Activated T-cell treated with anti-CD3 and anti-CD28 coated beads, Interleukin-2, amount 50 U/mL, for 24 hours (primary cell): ENCODE measurements around the gene MYLK2.

Experiments used
- DNase-seq: peaks from one replicate; pipeline ENCODE4 v3.0.0-alpha.2; 2020
- H3K27ac Mint-ChIP-seq: 2 replicates; pipeline ENCODE4 v1.8.0; 2020; ENCODE audit warnings: mild to moderate bottlenecking, mixed read lengths
- H3K27me3 Mint-ChIP-seq: 2 replicates; pipeline ENCODE4 v1.8.0; 2020; ENCODE audit warnings: mixed read lengths
- H3K36me3 Mint-ChIP-seq: 2 replicates; pipeline ENCODE4 v1.8.0; 2020; ENCODE audit warnings: low read depth, mixed read lengths
- H3K4me1 Mint-ChIP-seq: 2 replicates; pipeline ENCODE4 v1.8.0; 2020; ENCODE audit warnings: low read depth, mixed read lengths
- H3K4me3 Mint-ChIP-seq: 2 replicates; pipeline ENCODE4 v1.8.0; 2020; ENCODE audit warnings: mild to moderate bottlenecking, moderate library complexity, mixed read lengths
- H3K9me3 Mint-ChIP-seq: 2 replicates; pipeline ENCODE4 v1.8.0; 2020; ENCODE audit warnings: mixed read lengths

The MYLK2 gene

DNA sequence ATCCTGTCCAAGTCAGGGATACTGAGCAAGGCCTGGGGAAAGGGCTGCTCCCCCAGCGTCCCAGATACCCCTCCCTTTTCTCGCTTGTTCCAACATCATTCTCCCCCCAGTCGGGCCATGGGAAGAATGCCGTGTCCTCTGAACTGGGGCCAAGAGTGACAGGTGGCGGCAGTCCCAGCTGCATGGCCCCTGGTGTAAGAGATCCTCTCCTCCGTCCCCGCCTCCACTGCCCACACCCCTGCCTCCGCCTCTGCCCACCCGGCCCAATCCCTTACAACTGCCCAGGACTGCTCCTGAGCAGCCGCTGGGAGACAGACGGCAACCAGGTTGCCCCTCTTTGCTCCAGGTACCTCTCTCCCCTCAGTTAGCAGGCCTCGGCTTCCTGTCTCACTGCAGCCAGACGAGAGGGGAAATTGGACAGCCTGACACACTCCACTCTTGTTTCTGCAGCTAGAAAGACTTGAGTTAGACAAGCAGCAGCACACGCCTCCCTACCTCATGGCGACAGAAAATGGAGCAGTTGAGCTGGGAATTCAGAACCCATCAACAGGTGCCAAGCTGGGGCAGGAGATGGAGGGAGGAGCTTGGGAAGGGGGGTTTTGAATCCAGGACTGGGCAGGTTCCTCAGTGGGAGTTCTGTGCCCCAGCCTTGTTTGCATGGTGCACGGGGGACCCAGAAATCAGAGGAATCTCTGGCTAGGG lies at the start of gene MYLK2:
Gene MYLK2 (plus strand): TSS at position 274 of the 702 bp plus-strand sequence. CDS start 225 bp downstream, at position 499.
- no peak within 1 kb of the TSS for H3K27ac Mint-ChIP-seq
- no peaks in the 10 kb centered on the region for H3K27me3 Mint-ChIP-seq
- H3K36me3 Mint-ChIP-seq = no peaks in the 10 kb centered on the region
- no peaks in the 10 kb centered on the region for H3K9me3 Mint-ChIP-seq
- DNase-seq = no peak
- peaks cover 2% of the 10 kb centered on the region for H3K4me1 Mint-ChIP-seq
- H3K4me3 Mint-ChIP-seq = no peak within 1 kb of the TSS

GRCh38 chr20:31769681-31770080 lies 49.5 kb upstream of the MYLK2 start:
- Mint-ChIP-seq H3K4me1 (peaks cover 10% of the 10 kb centered on the region), H3K9me3 (no peaks in the 10 kb centered on the region), H3K27me3 (no peaks in the 10 kb centered on the region), H3K27ac (no peak overlapping the region), H3K36me3 (peaks cover 85% of the 10 kb centered on the region), H3K4me3 (no peak overlapping the region)
- DNase-seq = no peak

GRCh38 chr20:31770243-31770642 lies 48.9 kb upstream of the MYLK2 start:
- peaks cover 85% of the 10 kb centered on the region for H3K36me3 Mint-ChIP-seq
- DNase-seq = no peak
- H3K27ac Mint-ChIP-seq = no peak overlapping the region
- H3K9me3 Mint-ChIP-seq = no peaks in the 10 kb centered on the region
- H3K27me3 Mint-ChIP-seq = no peaks in the 10 kb centered on the region
- H3K4me3 Mint-ChIP-seq = no peak overlapping the region
- peaks cover 10% of the 10 kb centered on the region for H3K4me1 Mint-ChIP-seq

- no peak for DNase-seq
- peaks cover 91% of the 10 kb centered on the region for H3K36me3 Mint-ChIP-seq
- H3K27ac Mint-ChIP-seq = no peak overlapping the region
- H3K27me3 Mint-ChIP-seq = no peaks in the 10 kb centered on the region
- no peaks in the 10 kb centered on the region for H3K9me3 Mint-ChIP-seq
- peaks cover 10% of the 10 kb centered on the region for H3K4me1 Mint-ChIP-seq
- H3K4me3 Mint-ChIP-seq = no peak overlapping the region
Measured at GRCh38 chr20:31774408-31774807, 44.7 kb upstream of the MYLK2 start.

DNA sequence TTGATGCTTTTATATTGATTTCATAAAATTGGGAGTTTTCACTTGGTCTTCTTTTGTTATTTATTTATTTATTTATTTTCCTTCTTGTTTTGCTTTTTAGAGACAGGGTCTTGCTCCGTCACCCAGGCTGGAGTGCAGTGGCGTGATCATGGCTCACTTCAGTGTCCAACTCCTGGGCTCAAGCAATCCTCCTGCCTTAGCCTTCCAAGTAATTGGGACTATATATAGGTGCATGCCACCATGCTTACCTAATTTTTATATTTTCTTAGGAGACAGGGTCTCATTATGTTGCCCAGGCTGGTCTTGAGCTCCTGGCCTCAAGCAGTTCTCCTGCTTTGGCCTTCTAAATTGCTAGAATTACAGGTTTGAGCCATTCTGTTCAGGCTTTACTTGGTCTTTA lies 38.3 kb upstream of the MYLK2 start:
- H3K4me3 Mint-ChIP-seq = no peak overlapping the region
- peaks cover 83% of the 10 kb centered on the region for H3K36me3 Mint-ChIP-seq
- H3K9me3 Mint-ChIP-seq = no peaks in the 10 kb centered on the region
- no peaks in the 10 kb centered on the region for H3K4me1 Mint-ChIP-seq
- no peak overlapping the region for H3K27ac Mint-ChIP-seq
- DNase-seq = no peak
- no peaks in the 10 kb centered on the region for H3K27me3 Mint-ChIP-seq

GRCh38 chr20:31781945-31782344 lies 37.2 kb upstream of the MYLK2 start:
- Mint-ChIP-seq H3K36me3 (peaks cover 85% of the 10 kb centered on the region), H3K4me1 (no peaks in the 10 kb centered on the region), H3K9me3 (no peaks in the 10 kb centered on the region), H3K27ac (no peak overlapping the region), H3K27me3 (no peaks in the 10 kb centered on the region), H3K4me3 (no peak overlapping the region)
- no peak for DNase-seq

- H3K4me1 Mint-ChIP-seq = no peaks in the 10 kb centered on the region
- H3K27me3 Mint-ChIP-seq = no peaks in the 10 kb centered on the region
- H3K27ac Mint-ChIP-seq = no peak overlapping the region
- no peaks in the 10 kb centered on the region for H3K9me3 Mint-ChIP-seq
- no peak overlapping the region for H3K4me3 Mint-ChIP-seq
- DNase-seq = no peak
- peaks cover 81% of the 10 kb centered on the region for H3K36me3 Mint-ChIP-seq
Measured at GRCh38 chr20:31784354-31785044, 34.7 kb upstream of the MYLK2 start.

- Mint-ChIP-seq H3K4me1 (no peaks in the 10 kb centered on the region), H3K9me3 (no peaks in the 10 kb centered on the region), H3K36me3 (peaks cover 75% of the 10 kb centered on the region), H3K27ac (no peak overlapping the region), H3K4me3 (no peak overlapping the region), H3K27me3 (no peaks in the 10 kb centered on the region)
- DNase-seq = no peak
Measured at GRCh38 chr20:31785089-31785488, 34.1 kb upstream of the MYLK2 start.

DNA sequence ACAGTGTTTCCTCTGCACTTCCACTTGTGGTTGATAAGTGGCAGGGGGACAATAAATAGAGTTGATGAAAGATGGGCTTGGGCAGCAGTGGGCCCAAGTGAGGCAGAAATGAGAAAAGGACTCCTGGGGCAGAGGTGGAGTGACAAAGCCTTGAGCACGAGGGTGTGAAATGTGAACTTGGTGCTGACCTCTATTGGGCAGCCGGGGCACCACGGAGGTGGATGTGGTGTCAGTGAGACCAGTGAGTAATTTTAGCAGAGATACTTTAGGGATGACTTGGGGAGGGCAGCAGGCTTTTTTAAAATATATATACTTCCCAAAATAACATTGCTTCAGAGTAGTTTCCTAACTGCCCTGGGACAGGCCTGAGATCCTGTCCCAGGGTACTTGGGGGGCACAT lies 30.6 kb upstream of the MYLK2 start:
- Mint-ChIP-seq H3K27ac (no peak overlapping the region), H3K36me3 (peaks cover 67% of the 10 kb centered on the region), H3K27me3 (no peaks in the 10 kb centered on the region), H3K9me3 (no peaks in the 10 kb centered on the region), H3K4me1 (no peaks in the 10 kb centered on the region), H3K4me3 (no peak overlapping the region)
- DNase-seq = no peak

GRCh38 chr20:31790401-31790800 lies 28.8 kb upstream of the MYLK2 start:
- no peak overlapping the region for H3K27ac Mint-ChIP-seq
- H3K4me1 Mint-ChIP-seq = no peaks in the 10 kb centered on the region
- peaks cover 67% of the 10 kb centered on the region for H3K36me3 Mint-ChIP-seq
- H3K27me3 Mint-ChIP-seq = no peaks in the 10 kb centered on the region
- no peaks in the 10 kb centered on the region for H3K9me3 Mint-ChIP-seq
- no peak for DNase-seq
- no peak overlapping the region for H3K4me3 Mint-ChIP-seq

DNA sequence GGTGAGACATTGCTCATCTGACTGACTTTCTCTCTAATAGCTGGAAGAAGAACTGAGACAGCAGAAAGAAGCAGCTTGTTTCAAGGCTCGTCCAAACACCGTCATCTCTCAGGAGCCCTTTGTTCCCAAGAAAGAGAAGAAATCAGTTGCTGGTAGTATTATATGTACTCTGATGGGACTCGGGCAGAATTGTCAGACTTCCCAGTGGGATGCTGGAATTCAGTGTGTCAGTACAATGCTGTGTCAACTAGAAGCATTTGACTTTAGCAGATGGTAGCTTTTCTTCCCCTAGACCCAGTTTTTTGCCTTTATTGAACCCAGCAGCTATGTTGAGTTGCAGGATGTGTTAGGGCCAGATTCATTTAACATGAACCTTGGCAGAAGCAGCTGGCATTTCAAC lies 21.8 kb upstream of the MYLK2 start:
- Mint-ChIP-seq H3K36me3 (peaks cover 90% of the 10 kb centered on the region), H3K4me3 (no peak overlapping the region), H3K27ac (no peak overlapping the region), H3K27me3 (no peaks in the 10 kb centered on the region), H3K4me1 (no peaks in the 10 kb centered on the region), H3K9me3 (no peaks in the 10 kb centered on the region)
- DNase-seq = no peak

GRCh38 chr20:31801508-31801907 lies 17.6 kb upstream of the MYLK2 start:
- Mint-ChIP-seq H3K9me3 (no peaks in the 10 kb centered on the region), H3K36me3 (peaks cover 70% of the 10 kb centered on the region), H3K27me3 (no peaks in the 10 kb centered on the region), H3K4me1 (peaks cover 13% of the 10 kb centered on the region), H3K4me3 (no peak overlapping the region), H3K27ac (no peak overlapping the region)
- no peak for DNase-seq

- H3K36me3 Mint-ChIP-seq = peaks cover 52% of the 10 kb centered on the region
- no peak overlapping the region for H3K27ac Mint-ChIP-seq
- no peak for DNase-seq
Measured at GRCh38 chr20:31803552-31804291, 15.4 kb upstream of the MYLK2 start.

GRCh38 chr20:31806564-31807355 lies 12.4 kb upstream of the MYLK2 start:
- Mint-ChIP-seq H3K36me3 (peaks cover 27% of the 10 kb centered on the region), H3K9me3 (no peaks in the 10 kb centered on the region), H3K4me3 (no peak overlapping the region), H3K27ac (no peak overlapping the region), H3K27me3 (no peaks in the 10 kb centered on the region), H3K4me1 (peaks cover 13% of the 10 kb centered on the region)
- no peak for DNase-seq

More at GRCh38 chr20:31803552-31804291, 15.4 kb upstream of the MYLK2 start:
- no peaks in the 10 kb centered on the region for H3K27me3 Mint-ChIP-seq
- no peak overlapping the region for H3K4me3 Mint-ChIP-seq
- peaks cover 13% of the 10 kb centered on the region for H3K4me1 Mint-ChIP-seq
- H3K9me3 Mint-ChIP-seq = no peaks in the 10 kb centered on the region
